PC-3 (cell line): ENCODE data around the gene ENHO.

Experiments used
- CTCF ChIP-seq: fragments of 300-600 bp; sonication (generic); conservative IDR thresholded peaks from 2 replicates; pipeline ENCODE4 v1.5.1; 2017; ENCODE audit warnings: antibody characterized with exemption, low read depth, mild to moderate bottlenecking, low read length
- EZH2 ChIP-seq: fragments of 300-600 bp; sonication (generic); IDR thresholded peaks from one replicate; pipeline ENCODE4 v1.6.1; 2017; ENCODE audit warnings: antibody characterized with exemption, mild to moderate bottlenecking, low read length; ENCODE audit not compliant: unreplicated experiment
- EZH2phosphoT487 ChIP-seq: fragments of 300-600 bp; sonication (generic); IDR thresholded peaks from 2 replicates; pipeline ENCODE4 v1.6.1; 2018; ENCODE audit warnings: mild to moderate bottlenecking, antibody characterized with exemption, low read length, borderline replicate concordance

DNA sequence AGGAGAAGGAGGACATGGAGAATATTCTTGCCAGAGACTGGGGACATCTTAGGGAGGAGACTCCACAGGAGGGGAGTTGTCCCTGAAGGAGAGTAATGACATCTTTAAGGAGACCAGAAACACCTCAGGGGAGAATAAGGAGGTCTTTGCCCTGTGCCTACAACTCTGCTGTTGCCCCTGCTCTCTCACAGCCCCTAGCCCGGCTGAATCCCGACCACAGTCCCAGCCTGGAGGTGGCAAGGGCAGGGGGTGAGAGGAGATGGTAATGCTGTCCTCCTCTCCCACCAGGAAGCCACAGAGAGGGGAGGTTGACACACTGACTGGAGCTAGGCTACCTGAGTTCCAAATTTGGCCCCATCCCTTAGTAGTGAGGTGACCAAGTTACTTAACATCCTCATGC is 30.2 kb upstream of the ENHO start:
- TF ChIP-seq CTCF (no peak), EZH2phosphoT487 (no peak), EZH2 (no peak)
